ENCODE results near the gene ARL6IP5. TPM values are rescaled to one million over a fixed set of nuclear protein-coding genes. Genes with fewer than 3 reads are reported as not detected.
A peak's percentile ranks its signal among the peaks of the same experiment; 100 is the strongest.

The ARL6IP5 gene
- total RNA-seq, 3 donors from 2014 or later (not counting 1 experiment from before 2014, with no cell fraction given), result 98.1 to 132 (median 105) TPM

- H3K4me1 Mint-ChIP-seq, result peaks cover 0 to 5% of the 10 kb centered on the region in 2 donors
- Histone ChIP-seq H3K27ac (ENCODE audit: low read length) (no peak overlapping the region), H3K4me3 (ENCODE audit: low read length) (no peak overlapping the region), H3K9me3 (ENCODE audit: control insufficient read depth, insufficient read depth, low read length) (no peaks in the 10 kb centered on the region), H3K27me3 (ENCODE audit: control insufficient read depth, insufficient read depth, low read length) (no peaks in the 10 kb centered on the region), H3K4me1 (ENCODE audit: control insufficient read depth, insufficient read depth, low read length) (no peaks in the 10 kb centered on the region), H3K36me3 (ENCODE audit: control insufficient read depth, insufficient read depth, low read length) (no peaks in the 10 kb centered on the region)
- DNase-seq, result peak; percentile 58 to 92
- H3K27ac Mint-ChIP-seq, result no peak overlapping the region
- no peaks in the 10 kb centered on the region for H3K36me3 Mint-ChIP-seq
- whole genome bisulfite sequencing (ENCODE audit: insufficient coverage), result 0% methylated on average over 1 of the region's 1 CpG
- no peaks in the 10 kb centered on the region for H3K9me3 Mint-ChIP-seq
- intact Hi-C loops (cut with micrococcal nuclease), result loop anchor here (1.0 kb wide), 2 partner anchors 185 to 304 kb away; no protein-coding TSS in a partner anchor
- ATAC-seq, result peak; percentile 84 to 88 (median 87)
- TF ChIP-seq CTCF (IDR thresholded peaks at IDR 0.05), result peak; percentile 94
- peaks cover 0 to 3% of the 10 kb centered on the region in 2 donors for H3K27me3 Mint-ChIP-seq (ENCODE audit: low read depth in 2 of 2)
- H3K4me3 Mint-ChIP-seq, result no peak overlapping the region
Measured at GRCh38 chr3:69120879-69121464, 36.2 kb downstream of the ARL6IP5 start.

- Mint-ChIP-seq H3K36me3 (no peaks in the 10 kb centered on the region), H3K4me3 (no peak overlapping the region), H3K27ac (no peak overlapping the region), H3K4me1 (peaks cover 0 to 5% of the 10 kb centered on the region in 2 donors), H3K9me3 (no peaks in the 10 kb centered on the region), H3K27me3 (ENCODE audit: low read depth in 2 of 2) (peaks cover 0 to 9% of the 10 kb centered on the region in 2 donors)
- Histone ChIP-seq H3K9me3 (ENCODE audit: control insufficient read depth, insufficient read depth, low read length) (no peaks in the 10 kb centered on the region), H3K27me3 (ENCODE audit: control insufficient read depth, insufficient read depth, low read length) (no peaks in the 10 kb centered on the region), H3K36me3 (ENCODE audit: control insufficient read depth, insufficient read depth, low read length) (no peaks in the 10 kb centered on the region), H3K4me1 (ENCODE audit: control insufficient read depth, insufficient read depth, low read length) (no peaks in the 10 kb centered on the region), H3K4me3 (ENCODE audit: low read length) (no peak overlapping the region), H3K27ac (ENCODE audit: low read length) (no peak overlapping the region)
- WGBS (ENCODE audit: insufficient coverage), result 91% methylated on average over 4 of the region's 6 CpGs
- intact Hi-C loops (cut with micrococcal nuclease), result loop anchor here (1.0 kb wide), 2 partner anchors 185 to 304 kb away; no protein-coding TSS in a partner anchor
- TF ChIP-seq CTCF (IDR thresholded peaks at IDR 0.05), result no peak
- DNase-seq (no peak), ATAC-seq (no peak)
Measured at GRCh38 chr3:69121513-69121912, 36.8 kb downstream of the ARL6IP5 start.

DNA sequence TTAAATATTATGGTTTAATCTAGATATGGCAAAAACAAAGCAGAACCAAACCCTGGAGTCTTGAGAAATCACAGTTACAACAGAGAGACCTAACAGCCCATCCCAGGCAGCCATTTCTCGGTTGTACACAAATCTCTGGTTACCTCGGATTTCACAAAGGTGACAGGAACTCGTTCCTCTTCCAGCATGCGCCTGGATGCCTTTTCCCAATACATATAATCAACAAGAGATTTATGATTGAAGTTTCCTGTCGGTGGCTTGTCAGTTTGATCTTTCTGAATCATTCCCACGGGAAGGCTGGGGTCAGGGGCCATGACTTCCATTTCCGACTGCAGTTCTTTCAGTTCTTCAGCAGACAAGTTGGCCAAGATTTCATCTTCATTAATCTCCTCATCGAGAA lies 37.2 kb downstream of the ARL6IP5 start:
- no peaks in the 10 kb centered on the region for H3K27me3 ChIP-seq (ENCODE audit: control insufficient read depth, insufficient read depth, low read length)
- ATAC-seq, result no peak
- WGBS (ENCODE audit: insufficient coverage), result 69% methylated on average over 7 of the region's 8 CpGs
- Mint-ChIP-seq H3K27ac (no peak overlapping the region), H3K4me1 (peaks cover 0 to 5% of the 10 kb centered on the region in 2 donors), H3K36me3 (no peaks in the 10 kb centered on the region), H3K27me3 (ENCODE audit: low read depth in 2 of 2) (peaks cover 3 to 13% of the 10 kb centered on the region in 2 donors), H3K9me3 (no peaks in the 10 kb centered on the region), H3K4me3 (no peak overlapping the region)
- TF ChIP-seq CTCF (IDR thresholded peaks at IDR 0.05), result no peak
- no peak overlapping the region for H3K4me3 ChIP-seq (ENCODE audit: low read length)
- no peak overlapping the region for H3K27ac ChIP-seq (ENCODE audit: low read length)
- no peaks in the 10 kb centered on the region for H3K36me3 ChIP-seq (ENCODE audit: control insufficient read depth, insufficient read depth, low read length)
- no peak for DNase-seq
- intact Hi-C loops (cut with micrococcal nuclease), result loop anchor here (1.0 kb wide), 2 partner anchors 184 to 303 kb away; no protein-coding TSS in a partner anchor
- H3K9me3 ChIP-seq (ENCODE audit: control insufficient read depth, insufficient read depth, low read length), result no peaks in the 10 kb centered on the region
- H3K4me1 ChIP-seq (ENCODE audit: control insufficient read depth, insufficient read depth, low read length), result no peaks in the 10 kb centered on the region

DNA sequence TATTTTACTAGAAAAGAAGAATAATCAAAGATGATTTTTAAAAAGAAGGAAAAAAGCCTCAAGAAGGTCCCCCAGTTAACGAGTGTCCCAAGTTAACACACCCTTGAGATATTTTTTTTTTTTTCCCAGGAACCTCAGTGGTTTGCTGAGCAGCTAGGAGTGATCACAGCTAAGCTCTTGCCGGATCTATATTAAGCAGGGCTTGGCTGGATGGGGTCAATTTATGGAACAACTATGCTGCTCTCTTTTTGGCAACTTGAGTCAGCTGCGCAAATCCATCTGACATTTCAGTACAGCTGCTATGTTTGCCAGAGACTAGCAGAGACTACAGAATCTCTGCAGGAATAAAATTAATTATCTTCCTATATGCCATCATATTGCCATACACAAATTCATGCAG lies 37.7 kb downstream of the ARL6IP5 start, which contains the start of gene LMOD3:
Gene LMOD3 (minus strand): TSS at position 193 of the 400 bp plus-strand sequence. CDS start 209 bp downstream, outside the sequence.
- no peak for ATAC-seq
- Mint-ChIP-seq H3K27ac (no peak within 1 kb of the TSS), H3K9me3 (no peaks in the 10 kb centered on the region), H3K4me1 (peaks cover 0 to 5% of the 10 kb centered on the region in 2 donors), H3K4me3 (no peak within 1 kb of the TSS), H3K36me3 (no peaks in the 10 kb centered on the region), H3K27me3 (ENCODE audit: low read depth in 2 of 2) (peaks cover 5 to 14% of the 10 kb centered on the region in 2 donors)
- Histone ChIP-seq H3K4me3 (ENCODE audit: low read length) (no peak within 1 kb of the TSS), H3K27ac (ENCODE audit: low read length) (no peak within 1 kb of the TSS), H3K36me3 (ENCODE audit: control insufficient read depth, insufficient read depth, low read length) (no peaks in the 10 kb centered on the region), H3K4me1 (ENCODE audit: control insufficient read depth, insufficient read depth, low read length) (no peaks in the 10 kb centered on the region), H3K9me3 (ENCODE audit: control insufficient read depth, insufficient read depth, low read length) (no peaks in the 10 kb centered on the region), H3K27me3 (ENCODE audit: control insufficient read depth, insufficient read depth, low read length) (no peaks in the 10 kb centered on the region)
- no peak for TF ChIP-seq CTCF (IDR thresholded peaks at IDR 0.05)
- no peak for DNase-seq
- 98% methylated on average over 3 of the region's 3 CpGs for WGBS (ENCODE audit: insufficient coverage)
- intact Hi-C loops (cut with micrococcal nuclease), result no loop called here
